ENCODE results near the gene DNAAF8.

Gene DNAAF8

DNA sequence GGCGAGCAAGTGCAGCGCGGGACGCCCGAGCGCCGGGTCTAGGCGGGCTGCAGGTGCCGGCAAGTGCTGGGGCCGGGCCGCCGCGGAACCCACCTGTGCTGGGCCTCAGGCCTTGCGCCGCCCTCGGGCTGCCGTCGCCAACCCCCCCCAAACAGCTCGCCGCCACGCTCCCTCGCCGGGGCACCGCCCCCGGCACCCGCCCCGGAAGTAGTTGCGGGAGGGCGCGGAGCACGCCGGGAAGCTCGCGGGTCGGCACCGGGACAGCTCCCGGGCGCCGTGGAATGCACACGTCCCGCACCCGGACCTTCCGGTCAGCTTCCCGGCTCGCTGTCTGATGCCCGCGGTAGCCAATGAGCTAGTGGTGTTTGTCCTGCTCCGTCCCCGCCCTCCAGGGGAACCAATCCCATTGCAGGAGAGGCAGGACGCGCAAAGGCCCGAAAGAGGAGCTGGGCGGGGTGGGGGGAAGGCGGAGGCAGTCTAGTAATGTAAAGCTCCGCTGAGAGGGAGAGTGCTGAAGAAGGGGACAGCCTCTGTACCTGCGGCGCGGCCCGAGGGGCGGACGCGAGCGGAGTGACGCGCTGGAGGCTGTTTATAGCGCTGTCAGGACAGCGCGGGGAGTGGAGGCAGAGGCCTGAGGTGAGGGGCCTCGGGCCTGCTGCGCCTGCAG lies at the start of gene DNAAF8, which contains the start of gene ANKS3:
TSS of gene DNAAF8 (plus strand) at position 475 of the 667 bp plus-strand sequence. CDS start 1,978 bp downstream, outside the sequence.
TSS of gene ANKS3 (minus strand) at position 209 of the 667 bp plus-strand sequence. CDS start 4,122 bp downstream, outside the sequence.
- peak; percentile 98 for DNase-seq

DNA sequence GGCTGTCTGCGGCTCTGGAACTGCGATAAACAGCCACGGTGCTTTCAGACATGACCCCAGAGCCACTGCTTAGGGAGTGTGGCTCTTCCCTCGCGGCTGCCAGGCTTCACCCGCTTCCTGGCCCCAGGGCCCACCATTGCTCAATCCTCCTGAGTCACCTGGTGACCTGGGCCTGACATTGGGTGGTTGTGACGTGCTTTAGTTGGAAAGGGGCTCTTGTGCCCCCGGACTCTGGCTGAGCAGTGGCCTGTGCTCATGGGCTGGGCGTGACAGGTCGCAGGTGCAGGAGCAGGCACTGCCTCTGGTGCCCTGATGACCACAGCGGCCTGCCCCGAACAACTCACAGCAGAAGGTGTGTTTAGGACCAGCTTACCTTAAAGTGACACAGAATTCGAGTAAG lies 49.6 kb upstream of the DNAAF8 start:
- no peak for DNase-seq

DNA sequence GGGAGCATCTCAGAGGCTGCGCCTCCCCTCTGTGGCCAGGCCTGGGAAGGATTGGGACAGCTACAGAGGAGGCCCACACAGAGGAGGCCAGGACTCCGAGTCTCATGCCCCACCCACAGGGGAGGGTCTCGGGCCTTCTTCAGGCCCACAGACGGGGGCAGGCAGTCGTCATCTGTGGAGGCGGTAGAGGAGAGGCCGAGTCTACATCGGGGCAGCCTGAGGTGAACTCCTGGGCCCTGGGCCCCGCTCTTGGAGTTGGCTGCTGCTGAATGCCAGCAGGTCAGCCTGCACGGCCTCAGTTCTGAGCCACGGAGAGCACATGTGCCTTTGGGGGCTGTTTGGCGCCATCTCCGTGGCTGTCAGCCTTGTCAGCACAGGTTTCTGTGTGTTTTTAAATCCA lies 49.0 kb upstream of the DNAAF8 start:
- no peak for DNase-seq

DNA sequence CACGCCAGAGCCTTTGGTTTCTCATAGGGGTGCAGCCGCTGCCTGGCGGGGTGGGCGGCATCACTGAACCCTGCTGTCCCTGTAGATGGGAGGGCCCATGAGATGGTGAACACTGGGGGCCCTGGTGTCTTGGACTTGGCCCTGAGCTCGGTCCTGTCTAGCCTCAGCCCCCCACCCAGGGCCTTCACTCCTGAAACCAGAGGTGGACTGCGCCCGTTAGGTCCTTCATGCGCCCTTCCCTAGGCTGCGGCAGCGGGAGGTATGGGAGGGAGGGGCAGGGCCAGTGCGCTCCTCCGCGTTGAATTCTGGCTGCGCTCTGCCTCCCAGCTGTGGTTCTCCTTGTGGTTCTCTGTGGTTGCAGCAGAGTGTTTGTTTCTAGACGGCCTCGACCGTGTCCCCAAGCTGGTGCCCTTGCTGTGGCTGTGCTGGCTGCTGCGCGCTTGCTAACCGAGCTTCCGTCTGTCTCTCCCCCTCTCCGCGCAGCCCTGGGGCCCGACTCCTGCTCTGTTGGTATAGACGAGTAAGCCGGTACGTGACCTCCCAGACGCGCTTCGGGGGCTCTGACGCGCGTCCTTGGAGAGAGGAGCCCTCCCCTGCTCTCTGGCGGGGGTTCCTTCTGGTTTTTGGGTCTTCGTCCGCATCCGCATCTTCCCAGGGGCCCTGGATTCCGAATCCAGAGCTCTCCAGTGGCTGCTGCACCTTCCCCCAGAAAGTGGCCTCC lies 48.4 kb upstream of the DNAAF8 start:
- DNase-seq: no peak

DNA sequence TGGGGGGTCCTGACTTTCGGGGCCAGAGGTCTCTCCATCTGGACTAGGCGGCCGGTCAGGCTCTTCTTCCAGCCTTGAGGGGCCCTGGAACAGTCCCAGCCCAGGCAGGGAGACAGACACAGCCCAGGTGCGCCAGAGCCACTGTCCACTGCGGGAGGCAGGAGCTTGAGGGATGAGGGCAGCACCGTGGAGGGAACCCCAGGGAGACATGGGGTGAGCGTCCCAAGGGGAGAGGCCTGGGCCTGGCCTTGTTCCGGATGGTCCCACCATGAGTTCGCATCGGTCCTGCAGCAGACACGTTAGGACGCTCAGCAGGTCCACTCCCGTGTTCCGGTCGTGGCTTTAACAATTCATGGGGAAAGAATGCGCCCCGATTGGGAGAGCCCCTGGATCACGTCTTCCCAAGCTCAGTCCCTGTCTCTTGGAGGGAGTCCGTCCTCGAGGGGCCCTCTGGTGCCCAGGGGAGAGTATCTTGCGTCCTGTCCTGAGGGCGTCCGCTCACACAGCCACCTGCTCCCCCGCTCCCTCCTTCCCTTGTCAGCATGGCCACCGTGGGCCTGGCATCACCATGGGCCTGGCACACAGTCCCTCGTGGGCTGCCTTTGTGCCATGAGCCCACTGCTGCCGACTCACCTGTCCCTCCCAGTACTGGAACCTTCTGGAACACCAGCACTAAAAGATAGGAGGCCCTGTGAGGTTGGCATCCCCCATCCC lies 47.7 kb upstream of the DNAAF8 start:
- no peak for DNase-seq

DNA sequence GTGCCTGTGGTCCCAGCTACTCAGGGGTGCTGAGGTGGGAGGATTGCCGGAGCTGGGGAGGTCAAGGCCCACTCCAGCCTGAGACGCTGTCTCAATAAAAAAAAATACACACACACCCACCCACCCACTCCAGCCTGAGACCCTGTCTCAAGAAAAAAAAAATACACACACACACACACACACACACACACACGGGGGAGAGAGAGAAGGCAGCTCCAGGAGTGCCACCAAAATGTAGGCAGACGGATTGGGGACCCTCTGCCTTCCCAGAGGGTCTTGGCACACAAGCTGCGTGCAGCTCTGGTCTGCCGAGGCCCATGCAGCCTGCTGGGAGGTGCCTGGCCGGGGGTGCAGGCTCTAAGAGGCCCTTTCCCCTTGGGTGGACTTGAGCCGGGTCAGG lies 46.9 kb upstream of the DNAAF8 start:
- DNase-seq: no peak

DNA sequence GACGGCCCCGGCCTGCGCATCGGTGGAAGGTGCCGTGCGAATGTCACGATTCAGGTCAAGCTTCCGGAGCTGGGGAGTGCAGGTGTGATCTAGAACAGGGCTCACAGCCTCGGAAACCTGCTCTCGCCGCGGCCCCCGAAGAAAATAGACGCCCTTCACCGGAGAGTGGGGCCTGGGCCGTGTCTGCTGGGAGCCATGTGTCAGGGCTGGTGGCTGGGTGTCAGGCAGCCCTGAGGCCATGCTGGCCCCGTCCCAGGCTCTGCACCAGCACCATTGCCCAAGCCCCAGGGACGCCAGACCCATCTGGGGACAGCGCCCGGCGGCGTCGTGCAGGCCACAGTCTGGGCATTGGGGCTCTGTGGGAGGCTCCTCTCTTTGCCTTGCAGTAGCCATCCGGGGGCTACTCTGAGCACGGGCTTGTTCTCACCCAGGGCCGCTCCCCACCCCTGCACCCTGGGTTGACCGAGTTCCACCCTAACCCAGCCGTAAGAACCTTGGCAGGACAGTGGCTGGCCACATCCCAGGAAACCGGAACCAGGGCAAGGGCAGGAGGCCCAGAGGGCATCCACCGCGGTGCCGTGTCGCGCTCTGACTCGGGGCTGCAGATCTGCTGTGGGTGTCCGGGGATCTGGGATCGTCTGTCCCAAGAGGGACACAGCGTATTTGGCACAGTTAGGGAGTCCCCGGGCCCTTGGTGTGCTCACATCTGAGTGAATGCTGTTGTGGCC lies 46.2 kb upstream of the DNAAF8 start:
- no peak for DNase-seq

DNA sequence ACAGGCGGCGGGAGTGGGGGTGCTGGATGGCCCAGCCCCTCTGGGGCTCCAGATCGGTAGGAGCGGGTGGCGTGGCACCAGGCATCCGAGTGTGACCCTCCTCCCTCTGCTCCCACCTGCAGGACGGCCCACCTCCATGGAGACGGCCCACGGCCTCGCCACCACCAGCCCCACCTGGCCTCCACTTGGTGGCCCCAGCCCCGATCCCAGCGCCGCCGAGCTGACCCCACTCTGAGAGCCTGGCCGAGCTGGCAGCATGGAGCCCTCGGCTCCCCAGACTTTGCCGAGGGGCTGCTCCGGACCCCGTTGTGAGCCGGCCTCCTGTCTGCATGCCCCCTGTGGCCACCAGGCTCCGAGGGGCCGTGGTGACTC lies 45.7 kb upstream of the DNAAF8 start:
- no peak for DNase-seq

DNA sequence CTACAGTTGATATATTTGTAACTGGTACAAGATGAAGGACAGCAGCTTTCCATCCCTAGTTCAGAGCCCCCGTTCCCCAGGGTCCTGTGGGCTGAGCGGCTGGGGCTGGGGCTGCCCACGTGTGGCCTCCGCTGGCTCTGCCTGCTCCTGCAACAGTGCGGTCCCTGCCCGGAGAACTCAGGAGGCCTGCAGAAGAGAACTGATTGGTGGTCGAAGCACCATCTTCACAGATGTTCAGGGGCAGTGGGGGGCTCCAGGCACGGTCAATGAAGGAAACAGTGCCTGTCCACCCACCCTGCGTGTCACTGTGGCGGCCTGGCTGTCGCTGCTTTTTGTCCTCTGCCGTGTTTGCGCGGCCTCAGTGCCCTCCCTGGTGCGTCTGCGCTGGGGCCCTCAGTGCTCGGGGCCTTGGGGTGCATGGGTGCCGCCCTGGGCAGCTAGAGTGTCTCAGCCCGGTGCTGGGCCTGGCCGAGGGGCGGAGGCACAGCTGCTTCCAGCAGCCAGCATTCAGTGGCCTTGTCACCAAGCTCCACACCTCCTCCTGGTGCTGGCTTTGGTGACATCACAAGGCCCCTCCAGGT lies 45.2 kb upstream of the DNAAF8 start:
- DNase-seq: no peak

DNA sequence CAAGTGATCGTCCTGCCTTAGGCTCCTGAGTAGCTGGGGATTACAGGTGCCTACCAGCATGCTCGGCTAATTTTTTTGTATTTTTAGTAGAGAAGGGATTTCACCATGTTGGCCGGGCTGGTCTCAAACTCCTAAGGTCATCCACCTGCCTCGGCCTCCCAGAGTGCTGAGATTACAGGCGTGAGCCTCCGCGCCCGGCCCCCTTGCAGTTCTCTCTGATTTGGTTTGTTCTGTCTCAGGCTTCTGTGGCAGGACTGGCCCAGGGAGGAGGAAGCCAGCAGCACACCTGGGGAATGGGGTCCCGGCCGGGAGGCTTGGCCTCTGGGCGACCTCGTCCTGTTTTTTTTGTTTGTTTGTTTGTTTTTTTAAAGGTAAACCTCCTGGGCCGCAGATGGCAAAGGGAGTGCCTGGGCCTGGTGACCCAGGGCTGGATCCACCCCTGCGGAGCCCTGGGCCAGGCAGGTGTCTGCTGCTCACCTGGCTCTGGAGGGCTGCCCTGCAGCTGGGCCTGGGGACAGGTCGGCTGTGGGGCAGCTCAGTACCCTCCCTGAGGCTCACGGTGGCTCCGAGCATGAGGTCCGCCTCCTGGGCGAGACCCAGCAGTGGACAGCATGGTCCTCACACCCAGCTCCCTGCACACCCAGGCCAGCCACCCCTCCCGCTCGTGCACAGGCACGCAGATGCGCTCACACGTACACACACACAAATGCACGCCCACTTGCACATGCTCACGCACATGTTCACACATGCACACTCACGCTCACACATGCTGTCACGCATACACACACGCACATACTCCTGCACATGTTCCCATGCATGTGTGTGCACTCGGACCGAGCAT lies 44.3 kb upstream of the DNAAF8 start:
- no peak for DNase-seq

DNA sequence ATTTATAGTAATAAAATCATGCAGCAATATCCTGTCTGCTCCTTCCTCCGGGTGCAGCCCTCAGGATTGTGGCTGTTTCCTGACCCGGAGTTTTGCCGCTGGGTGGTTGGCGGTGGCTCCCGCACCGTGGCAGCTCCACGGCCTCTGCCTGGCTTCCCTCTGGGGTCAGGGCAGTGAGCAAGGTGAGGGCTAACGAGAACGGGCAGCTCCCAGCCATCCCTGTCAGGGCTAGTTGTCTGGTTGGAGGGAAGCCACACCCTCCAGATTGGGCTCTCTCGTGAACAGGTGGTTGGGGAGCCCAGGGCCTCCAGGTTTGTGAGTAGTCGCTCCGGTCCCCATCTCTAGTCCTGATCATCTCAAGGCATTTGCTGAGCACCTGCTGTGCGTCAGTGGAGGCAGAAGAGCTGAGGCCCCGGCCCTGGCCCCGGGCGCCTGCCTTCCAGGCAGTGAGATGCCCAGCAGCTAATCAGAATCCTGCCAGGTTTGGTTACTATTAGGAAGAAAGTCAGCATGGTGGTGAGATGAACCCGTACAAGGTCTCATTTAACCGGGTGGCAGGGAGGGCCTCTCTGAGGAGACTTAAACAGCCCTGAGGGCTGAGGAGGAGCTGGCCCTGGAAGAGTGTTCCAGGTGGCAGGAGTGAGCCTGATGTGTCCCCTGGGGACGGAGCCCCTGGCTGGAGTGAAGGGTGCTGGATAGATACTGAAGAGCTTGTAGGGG lies 43.2 kb upstream of the DNAAF8 start:
- DNase-seq: no peak

DNA sequence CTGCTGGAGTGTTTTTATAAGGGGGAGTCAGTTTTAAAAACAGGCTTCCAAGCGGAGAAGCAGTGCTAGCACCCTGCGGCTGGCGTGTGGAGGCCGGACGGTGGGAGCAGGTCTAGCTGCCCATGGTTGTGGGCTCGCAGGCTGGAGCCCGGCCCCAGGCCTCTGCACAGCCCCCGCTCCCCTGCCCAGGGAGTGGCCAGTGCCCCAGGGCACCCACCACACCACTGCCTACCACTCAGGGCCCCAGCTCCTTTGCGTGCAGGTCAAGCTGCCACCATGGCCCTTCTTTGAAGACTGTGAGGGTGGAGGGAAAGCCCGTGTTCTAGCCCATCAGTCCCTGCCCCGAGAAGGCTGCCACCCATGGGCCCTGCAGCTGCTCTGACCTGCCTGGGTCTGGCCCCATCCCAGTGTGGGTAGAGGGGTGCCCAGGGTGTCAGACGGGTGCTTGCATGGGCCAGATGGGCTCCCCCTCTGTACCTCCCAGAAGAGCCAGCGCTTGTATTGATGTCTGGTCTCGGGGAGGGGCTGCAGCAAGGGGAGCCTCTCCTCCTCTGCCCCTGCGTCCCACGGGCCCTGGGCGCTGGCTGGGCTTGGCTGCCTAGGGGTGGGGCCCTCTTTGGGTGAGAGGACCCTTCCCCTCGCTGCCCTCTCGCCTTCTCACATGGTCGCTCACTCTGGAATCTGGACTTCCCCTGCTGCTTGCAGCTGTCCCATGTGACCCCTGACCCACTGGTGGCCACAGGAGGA lies 42.5 kb upstream of the DNAAF8 start:
- no peak for DNase-seq

DNA sequence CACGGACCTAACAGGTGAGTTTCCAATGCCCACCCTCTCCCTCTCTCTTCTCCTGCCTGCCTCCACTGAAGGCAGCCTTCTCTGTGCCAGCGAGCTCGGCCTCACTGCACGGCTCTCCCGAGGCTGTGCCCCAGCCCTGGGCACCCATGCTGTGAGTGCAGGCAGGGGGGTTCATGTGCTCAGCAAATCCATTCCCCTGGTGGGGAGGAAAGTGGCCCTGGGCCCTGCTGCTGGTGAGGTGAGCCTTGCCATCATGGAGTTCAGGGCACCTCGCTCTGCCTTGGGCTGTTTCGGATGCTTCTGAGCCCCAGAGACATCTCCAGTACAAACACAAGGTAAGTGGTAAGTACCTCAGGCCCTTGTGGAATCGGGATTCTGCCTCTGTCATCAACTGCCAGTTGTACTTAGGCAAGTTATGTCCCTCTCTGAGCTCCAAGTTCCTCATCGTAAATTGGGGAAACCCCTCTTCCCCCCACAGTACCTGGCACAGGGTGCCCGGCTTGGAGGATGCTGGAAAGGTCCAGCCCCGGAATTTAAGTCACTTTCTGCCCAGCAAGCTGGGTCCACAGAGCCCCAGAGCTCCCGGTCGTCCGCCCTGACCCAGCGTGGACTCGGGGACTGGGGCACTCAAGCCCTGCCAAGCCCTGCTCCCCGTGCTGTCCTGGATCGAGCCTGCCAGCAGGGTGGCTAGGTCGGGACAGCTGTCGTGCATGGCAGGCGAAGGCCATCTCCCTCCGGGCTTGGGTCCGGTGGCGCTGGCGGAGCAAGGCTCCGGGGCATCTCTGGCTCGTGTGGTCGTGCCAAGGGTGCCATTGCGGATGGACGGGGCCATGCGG lies 41.7 kb upstream of the DNAAF8 start:
- DNase-seq: peak; percentile 33

DNA sequence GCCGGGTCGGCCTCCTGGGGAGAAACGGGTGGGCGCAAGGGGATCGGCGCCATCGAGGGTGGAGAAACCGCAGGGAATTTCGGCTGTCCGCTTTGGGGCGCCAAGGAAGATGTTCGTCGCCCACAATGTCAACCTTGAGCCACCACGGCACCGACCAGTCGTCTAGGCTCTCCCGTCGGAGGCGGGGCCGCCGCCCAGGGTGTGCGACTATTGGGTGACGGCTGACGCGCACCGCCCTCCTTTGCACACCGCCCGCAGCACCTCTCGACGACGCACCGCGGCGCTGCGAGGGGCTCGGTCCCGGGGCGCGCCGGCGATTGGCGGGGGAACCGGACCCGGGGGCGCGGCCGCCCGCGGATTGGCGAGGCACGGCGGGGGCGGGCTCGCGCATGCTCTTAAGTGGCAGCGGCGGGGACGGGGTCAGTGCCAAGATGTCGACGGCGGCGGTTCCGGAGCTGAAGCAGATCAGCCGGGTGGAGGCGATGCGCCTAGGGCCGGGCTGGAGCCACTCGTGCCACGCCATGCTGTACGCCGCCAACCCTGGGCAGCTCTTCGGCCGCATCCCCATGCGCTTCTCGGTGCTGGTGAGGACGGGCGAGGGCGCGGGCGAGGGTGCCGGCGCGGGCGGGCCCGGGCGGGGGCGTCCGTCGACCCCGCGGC lies 40.9 kb upstream of the DNAAF8 start, which contains the start of gene NUDT16L1:
TSS of gene NUDT16L1 (plus strand) at position 267 of the 660 bp plus-strand sequence. CDS start at position 432, 165 bp downstream.
- peak; percentile 99 for DNase-seq

DNA sequence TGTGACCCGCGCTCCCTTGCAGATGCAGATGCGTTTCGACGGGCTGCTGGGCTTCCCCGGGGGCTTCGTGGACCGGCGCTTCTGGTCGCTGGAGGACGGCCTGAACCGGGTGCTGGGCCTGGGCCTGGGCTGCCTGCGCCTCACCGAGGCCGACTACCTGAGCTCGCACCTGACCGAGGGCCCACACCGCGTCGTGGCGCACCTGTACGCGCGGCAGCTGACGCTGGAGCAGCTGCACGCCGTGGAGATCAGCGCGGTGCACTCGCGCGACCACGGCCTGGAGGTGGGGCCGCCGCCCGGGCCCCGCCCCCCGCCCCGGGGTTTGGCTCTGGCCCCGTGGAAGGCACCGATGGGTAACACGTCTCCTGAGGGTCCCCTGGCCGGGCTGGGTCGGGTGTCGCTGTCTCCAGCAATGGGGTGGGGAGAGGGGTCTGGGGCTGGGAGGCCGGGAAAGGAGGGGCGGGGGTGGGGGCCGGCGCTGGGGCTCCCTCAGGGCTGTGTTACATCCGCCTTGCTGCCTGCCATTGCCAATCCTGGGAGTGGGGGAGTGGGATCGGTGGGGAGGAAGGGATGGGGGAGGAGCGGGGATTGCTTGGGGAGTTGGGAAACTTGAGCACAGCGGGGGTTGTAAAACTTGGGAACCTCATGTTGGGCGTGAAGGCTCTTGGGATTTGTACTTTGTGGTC lies 40.2 kb upstream of the DNAAF8 start:
- DNase-seq: no peak

DNA sequence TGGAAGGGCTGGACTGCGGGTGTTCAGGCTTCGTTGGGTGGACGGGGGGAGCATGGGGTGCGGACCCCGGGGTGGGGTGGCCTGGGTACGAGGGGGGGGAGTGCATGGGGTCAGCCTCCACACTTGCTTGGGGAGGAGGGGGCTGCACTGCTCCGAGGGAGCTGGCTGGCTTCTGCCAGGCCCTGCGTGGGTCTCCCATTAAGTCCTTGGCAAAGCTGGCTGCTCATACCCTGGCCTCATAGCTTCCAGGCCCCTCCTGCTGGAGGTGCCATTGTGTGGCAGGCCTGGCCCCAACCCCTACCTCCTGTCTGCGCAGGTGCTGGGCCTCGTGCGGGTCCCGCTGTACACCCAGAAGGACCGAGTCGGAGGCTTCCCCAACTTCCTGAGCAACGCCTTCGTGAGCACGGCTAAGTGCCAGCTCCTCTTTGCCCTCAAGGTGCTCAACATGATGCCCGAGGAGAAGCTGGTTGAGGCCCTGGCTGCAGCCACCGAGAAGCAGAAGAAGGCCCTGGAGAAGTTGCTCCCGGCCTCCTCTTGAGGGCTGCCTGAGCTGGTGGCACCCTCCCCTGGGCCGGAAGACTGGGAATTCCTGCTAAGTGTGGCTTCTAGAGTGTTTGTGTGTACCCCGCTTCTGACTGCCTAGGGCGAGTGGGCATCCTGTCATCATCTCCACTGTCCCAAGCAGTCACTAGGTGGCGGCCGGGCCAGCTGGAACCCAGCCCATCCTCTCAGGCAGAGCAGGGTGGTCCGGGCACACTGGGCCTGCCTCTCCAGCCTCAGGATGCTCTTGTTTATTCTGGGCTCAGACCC lies 39.5 kb upstream of the DNAAF8 start:
- DNase-seq: no peak

Measured in suppressor macrophage treated with lipopolysaccharide for 4 hours (primary cell).